HG03520 (cell line): ENCODE data around the gene LRRC2.
"Not testable (repeated sequence)": the region's sequence is repeated elsewhere in the genome, so short reads cannot be mapped to it uniquely, and the experiment has no call there.

Source experiments
- ATAC-seq: cut with Tn5 transposase; IDR thresholded peaks from one replicate; pipeline ENCODE4 v1.9.1; 2021; ENCODE audit warnings: mild to moderate bottlenecking, moderate library complexity; ENCODE audit not compliant: unreplicated experiment

The LRRC2 gene

GRCh38 chr3:46501702-46502101, 64.4 kb downstream of the LRRC2 start:
- ATAC-seq, result no peak

- ATAC-seq, result no peak
Measured at GRCh38 chr3:46500656-46501635, 65.2 kb downstream of the LRRC2 start.

GRCh38 chr3:46498916-46499519, 67.1 kb downstream of the LRRC2 start:
- no peak for ATAC-seq

GRCh38 chr3:46497556-46498265, 68.4 kb downstream of the LRRC2 start, which contains the start of gene RTP3:
Gene RTP3, plus strand, starts transcription at chr3:46497976. Its CDS starts 87 bp downstream, at chr3:46498063.
- no peak for ATAC-seq

GRCh38 chr3:46496746-46497555, 69.2 kb downstream of the LRRC2 start:
- ATAC-seq, result no peak

GRCh38 chr3:46495901-46496456, 70.1 kb downstream of the LRRC2 start:
- ATAC-seq, result no peak

- ATAC-seq, result not testable (repeated sequence)
Measured at GRCh38 chr3:46494491-46494890, 71.6 kb downstream of the LRRC2 start.

- no peak for ATAC-seq
Measured at GRCh38 chr3:46492890-46493547, 73.1 kb downstream of the LRRC2 start.

- ATAC-seq, result no peak
Measured at GRCh38 chr3:46491089-46492070, 74.7 kb downstream of the LRRC2 start.

GRCh38 chr3:46490338-46491084, 75.6 kb downstream of the LRRC2 start:
- no peak for ATAC-seq

- no peak for ATAC-seq
Measured at GRCh38 chr3:46489875-46490274, 76.2 kb downstream of the LRRC2 start.

- no peak for ATAC-seq
Measured at GRCh38 chr3:46489381-46489780, 76.7 kb downstream of the LRRC2 start.

GRCh38 chr3:46488735-46489361, 77.3 kb downstream of the LRRC2 start:
- ATAC-seq, result peak; percentile 86

GRCh38 chr3:46485779-46486175, 80.3 kb downstream of the LRRC2 start:
- no peak for ATAC-seq

- no peak for ATAC-seq
Measured at GRCh38 chr3:46484911-46485778, 81.0 kb downstream of the LRRC2 start.

GRCh38 chr3:46484388-46484787, 81.7 kb downstream of the LRRC2 start:
- ATAC-seq, result no peak
